Parathyroid adenoma (tissue), 2 donors: ENCODE data around the gene USP12.
"Not testable (repeated sequence)": the region's sequence is repeated elsewhere in the genome, so short reads cannot be mapped to it uniquely, and the experiment has no call there.

Experiments used
- H2AFZ ChIP-seq: fragments of 300-600 bp; sonication (generic); one replicate; pipeline ENCODE4 v1.7.0; 2017; ENCODE audit warnings: antibody characterized with exemption, mild to moderate bottlenecking
- H3K27ac ChIP-seq: fragments of 300-600 bp; sonication (generic); one replicate; pipeline ENCODE4 v1.7.0; 2017
- H3K27me3 ChIP-seq: fragments of 300-600 bp; sonication (generic); one replicate; pipeline ENCODE4 v1.7.0; 2017; ENCODE audit warnings: low read length; ENCODE audit not compliant: control insufficient read depth, insufficient read depth
- H3K36me3 ChIP-seq: fragments of 300-600 bp; sonication (generic); one replicate; pipeline ENCODE4 v1.7.0; 2017; ENCODE audit warnings: low read length; ENCODE audit not compliant: control insufficient read depth, insufficient read depth
- H3K4me1 ChIP-seq: fragments of 300-600 bp; sonication (generic); one replicate; pipeline ENCODE4 v1.7.0; 2017; ENCODE audit warnings: control low read depth
- H3K4me2 ChIP-seq: fragments of 300-600 bp; sonication (generic); one replicate; pipeline ENCODE4 v1.7.0; 2017; ENCODE audit warnings: low read length
- H3K4me3 ChIP-seq: fragments of 300-600 bp; sonication (generic); one replicate; pipeline ENCODE4 v1.7.0; 2017; ENCODE audit warnings: low read depth, low read length
- H3K79me2 ChIP-seq: fragments of 300-600 bp; sonication (generic); one replicate; pipeline ENCODE4 v1.7.0; 2017; ENCODE audit warnings: control low read depth
- H3K9ac ChIP-seq: fragments of 300-600 bp; sonication (generic); one replicate; pipeline ENCODE4 v1.7.0; 2017; ENCODE audit warnings: mild to moderate bottlenecking
- H3K9me3 ChIP-seq: fragments of 300-600 bp; sonication (generic); one replicate; pipeline ENCODE4 v1.7.0; 2017; ENCODE audit warnings: low read length; ENCODE audit not compliant: control insufficient read depth
- CTCF ChIP-seq: fragments of 300-600 bp; sonication (generic); IDR thresholded peaks from one replicate; pipeline ENCODE4 v1.7.0; 2017; ENCODE audit warnings: antibody characterized with exemption, mild to moderate bottlenecking
- donor health status: primary hyperparathyroidism.

The USP12 gene

GRCh38 chr13:27073186-27073585 lies 98.4 kb downstream of the USP12 start:
- Histone ChIP-seq H3K36me3 (no peaks in the 10 kb centered on the region), H3K4me3 (no peak overlapping the region), H2AFZ (no peak overlapping the region), H3K27ac (no peak overlapping the region), H3K9me3 (no peaks in the 10 kb centered on the region), H3K4me1 (no peaks in the 10 kb centered on the region), H3K4me2 (no peak overlapping the region), H3K79me2 (no peaks in the 10 kb centered on the region), H3K27me3 (no peaks in the 10 kb centered on the region), H3K9ac (no peak overlapping the region)
- TF ChIP-seq CTCF, result no peak

GRCh38 chr13:27066123-27066522 lies 105.5 kb downstream of the USP12 start:
- not testable (repeated sequence) for H3K27me3 ChIP-seq, H3K4me1 ChIP-seq, H3K9ac ChIP-seq, H3K4me2 ChIP-seq, H2AFZ ChIP-seq, H3K79me2 ChIP-seq, H3K4me3 ChIP-seq, H3K27ac ChIP-seq, H3K9me3 ChIP-seq, H3K36me3 ChIP-seq

DNA sequence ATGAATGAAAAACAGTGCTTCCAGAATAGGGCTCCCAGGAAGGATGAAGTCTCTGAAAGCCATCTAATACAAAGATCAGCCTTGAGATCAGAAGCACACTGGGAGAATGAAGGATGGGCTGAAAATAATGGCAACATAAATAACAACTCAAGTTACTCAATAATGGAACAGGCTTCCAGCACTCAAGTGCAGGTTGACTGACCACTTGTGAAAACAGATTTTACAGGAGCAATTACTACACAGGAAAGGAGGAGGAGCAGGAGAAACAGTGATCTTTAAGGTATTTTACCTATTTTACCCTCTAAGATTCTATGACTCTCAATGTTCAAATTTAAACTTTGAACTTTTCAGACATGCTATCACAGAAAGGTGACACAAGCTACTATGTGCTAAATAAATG lies 106.0 kb downstream of the USP12 start:
- Histone ChIP-seq H3K4me3 (no peak overlapping the region), H2AFZ (no peak overlapping the region), H3K4me1 (no peaks in the 10 kb centered on the region), H3K79me2 (no peaks in the 10 kb centered on the region), H3K4me2 (no peak overlapping the region), H3K36me3 (no peaks in the 10 kb centered on the region), H3K9me3 (no peaks in the 10 kb centered on the region), H3K27ac (no peak overlapping the region), H3K9ac (no peak overlapping the region), H3K27me3 (no peaks in the 10 kb centered on the region)
- TF ChIP-seq CTCF, result no peak

DNA sequence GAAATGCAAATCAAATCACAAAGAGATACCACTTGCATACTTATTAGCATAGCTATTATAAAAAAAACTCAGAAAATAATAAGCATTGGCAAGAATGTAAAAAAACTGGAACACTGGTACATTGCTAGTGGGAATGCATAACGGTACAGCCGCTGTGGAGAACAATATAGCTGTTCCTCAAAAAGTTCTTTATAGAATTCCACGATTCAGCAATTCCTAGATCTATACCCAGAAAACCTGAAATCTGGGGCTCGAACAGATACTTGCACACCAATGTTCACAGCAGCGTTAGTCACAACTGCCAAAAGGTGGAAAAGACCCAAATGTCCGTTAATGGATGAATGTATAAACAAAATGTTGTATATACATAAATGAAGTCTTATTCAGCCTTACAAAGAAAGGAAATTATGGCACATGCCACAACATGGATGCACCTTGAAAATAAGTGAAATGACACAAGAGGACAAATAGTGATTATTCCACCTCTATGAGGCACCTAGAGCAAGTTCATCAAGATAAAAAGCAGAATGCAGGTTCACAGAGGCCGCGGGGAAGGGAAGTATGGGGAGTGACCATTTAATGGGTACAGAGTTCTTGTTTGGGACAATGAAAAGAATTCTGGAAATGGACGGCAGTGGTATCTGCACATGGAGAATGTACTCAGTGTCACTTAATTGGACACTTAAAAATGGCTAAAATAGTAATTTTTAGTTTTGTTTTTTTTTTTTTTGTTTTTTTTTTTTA lies 107.2 kb downstream of the USP12 start:
- Histone ChIP-seq H3K9ac (no peak overlapping the region), H3K36me3 (no peaks in the 10 kb centered on the region)

GRCh38 chr13:27057817-27058216 lies 113.8 kb downstream of the USP12 start:
- H3K27me3 ChIP-seq, result no peaks in the 10 kb centered on the region
- no peak overlapping the region for H3K9ac ChIP-seq
- H3K4me1 ChIP-seq, result peaks cover 3% of the 10 kb centered on the region
- no peak overlapping the region for H2AFZ ChIP-seq
- H3K4me3 ChIP-seq, result no peak overlapping the region
- H3K4me2 ChIP-seq, result no peak overlapping the region
- H3K36me3 ChIP-seq, result no peaks in the 10 kb centered on the region
- H3K9me3 ChIP-seq, result no peaks in the 10 kb centered on the region
- H3K79me2 ChIP-seq, result no peaks in the 10 kb centered on the region
- H3K27ac ChIP-seq, result no peak overlapping the region
- TF ChIP-seq CTCF, result no peak

More for the DNA sequence above, 107.2 kb downstream of the USP12 start:
- H3K4me2 ChIP-seq, result no peak overlapping the region
- no peaks in the 10 kb centered on the region for H3K27me3 ChIP-seq
- no peaks in the 10 kb centered on the region for H3K9me3 ChIP-seq
- no peak overlapping the region for H3K4me3 ChIP-seq
- H2AFZ ChIP-seq, result no peak overlapping the region
- TF ChIP-seq CTCF, result no peak
- no peak overlapping the region for H3K27ac ChIP-seq
- H3K79me2 ChIP-seq, result no peaks in the 10 kb centered on the region
- H3K4me1 ChIP-seq, result no peaks in the 10 kb centered on the region
